Ureter (tissue), 1 donor: ENCODE results near the gene TAOK1. TPM values are rescaled to one million over a fixed set of nuclear protein-coding genes. Genes with fewer than 3 reads are reported as not detected.

Source experiments
- DNase-seq: peaks from one replicate; pipeline ENCODE4 v3.0.0-alpha.2; 2020; ENCODE audit warnings: low spot score
- total RNA-seq: library from RNA; stranded (reverse); gene quantifications from one replicate; pipeline ENCODE4 v1.2.4, GENCODE V29; 2023
- donor health status: DM: yes; HTN: yes; CAD: no.

Gene TAOK1
- total RNA-seq, 1 donor from 2014 or later, result 92.4 TPM

- no peak for DNase-seq
Observed at GRCh38 chr17:29583324-29584248, 193.4 kb downstream of the TAOK1 start.

GRCh38 chr17:29584452-29585079 lies 194.4 kb downstream of the TAOK1 start:
- DNase-seq, result no peak

GRCh38 chr17:29585080-29585751 lies 195.1 kb downstream of the TAOK1 start:
- no peak for DNase-seq

- no peak for DNase-seq
Observed at GRCh38 chr17:29586676-29587469, 196.7 kb downstream of the TAOK1 start.

GRCh38 chr17:29587591-29587990 lies 197.4 kb downstream of the TAOK1 start:
- no peak for DNase-seq

GRCh38 chr17:29588017-29588561 lies 197.9 kb downstream of the TAOK1 start:
- DNase-seq, result no peak

- DNase-seq, result no peak
Observed at GRCh38 chr17:29588562-29589411, 198.6 kb downstream of the TAOK1 start.

GRCh38 chr17:29589524-29590410 lies 199.6 kb downstream of the TAOK1 start, which contains the start of gene GIT1:
TSS of gene GIT1 (minus strand) at chr17:29589648. CDS start at chr17:29589378, 270 bp downstream.
- DNase-seq, result peak; percentile 82

- DNase-seq, result no peak
Observed at GRCh38 chr17:29590411-29591145, 200.4 kb downstream of the TAOK1 start.

- DNase-seq, result no peak
Observed at GRCh38 chr17:29591146-29591736, 201.1 kb downstream of the TAOK1 start.

- DNase-seq, result peak; percentile 91
Observed at GRCh38 chr17:29591737-29592608, 201.8 kb downstream of the TAOK1 start.

- no peak for DNase-seq
Observed at GRCh38 chr17:29592850-29593551, 202.8 kb downstream of the TAOK1 start, which contains the start of gene ANKRD13B. TSS of gene ANKRD13B (plus strand) at chr17:29593132. CDS start at chr17:29593622, 490 bp downstream.

GRCh38 chr17:29593591-29594518 lies 203.7 kb downstream of the TAOK1 start:
- DNase-seq, result no peak

GRCh38 chr17:29594519-29595090 lies 204.4 kb downstream of the TAOK1 start:
- no peak for DNase-seq
